NCI-H345 treated with DMSO at 0.1 percent for 48 hours (cell line): Measurements from ENCODE around the gene ZDHHC7.
"Not testable (repeated sequence)": the region's sequence is repeated elsewhere in the genome, so short reads cannot be mapped to it uniquely, and the experiment has no call there.

Experiments
- DNase-seq: peaks from one replicate; lab custom pipeline; 2025; ENCODE audit not compliant: unreplicated experiment; lab: John Stamatoyannopoulos, UW

The ZDHHC7 gene

DNA sequence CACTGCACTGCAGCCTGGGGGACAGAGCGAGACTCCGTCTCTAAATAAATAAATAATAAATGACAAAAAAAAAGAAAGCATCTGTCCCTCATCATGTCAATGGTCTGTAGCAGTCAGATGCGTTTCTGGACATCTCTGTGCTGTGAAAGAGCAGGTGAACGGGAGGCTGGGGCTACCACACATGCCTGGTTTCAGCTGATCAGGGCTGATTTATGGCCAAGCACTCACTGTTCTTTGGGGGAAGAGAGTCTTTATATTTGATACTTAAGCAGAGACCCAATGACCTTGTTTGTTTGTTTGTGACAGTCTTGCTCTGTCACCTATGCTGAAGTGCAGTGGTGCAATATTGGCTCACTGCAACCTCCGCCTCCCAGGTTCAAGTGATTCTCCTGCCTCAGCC, 33.7 kb upstream of the ZDHHC7 start:
- no peak for DNase-seq

GRCh38 chr16:85042606-85043005, 31.3 kb upstream of the ZDHHC7 start:
- no peak for DNase-seq

GRCh38 chr16:85042167-85042526, 30.8 kb upstream of the ZDHHC7 start:
- DNase-seq, result no peak

DNA sequence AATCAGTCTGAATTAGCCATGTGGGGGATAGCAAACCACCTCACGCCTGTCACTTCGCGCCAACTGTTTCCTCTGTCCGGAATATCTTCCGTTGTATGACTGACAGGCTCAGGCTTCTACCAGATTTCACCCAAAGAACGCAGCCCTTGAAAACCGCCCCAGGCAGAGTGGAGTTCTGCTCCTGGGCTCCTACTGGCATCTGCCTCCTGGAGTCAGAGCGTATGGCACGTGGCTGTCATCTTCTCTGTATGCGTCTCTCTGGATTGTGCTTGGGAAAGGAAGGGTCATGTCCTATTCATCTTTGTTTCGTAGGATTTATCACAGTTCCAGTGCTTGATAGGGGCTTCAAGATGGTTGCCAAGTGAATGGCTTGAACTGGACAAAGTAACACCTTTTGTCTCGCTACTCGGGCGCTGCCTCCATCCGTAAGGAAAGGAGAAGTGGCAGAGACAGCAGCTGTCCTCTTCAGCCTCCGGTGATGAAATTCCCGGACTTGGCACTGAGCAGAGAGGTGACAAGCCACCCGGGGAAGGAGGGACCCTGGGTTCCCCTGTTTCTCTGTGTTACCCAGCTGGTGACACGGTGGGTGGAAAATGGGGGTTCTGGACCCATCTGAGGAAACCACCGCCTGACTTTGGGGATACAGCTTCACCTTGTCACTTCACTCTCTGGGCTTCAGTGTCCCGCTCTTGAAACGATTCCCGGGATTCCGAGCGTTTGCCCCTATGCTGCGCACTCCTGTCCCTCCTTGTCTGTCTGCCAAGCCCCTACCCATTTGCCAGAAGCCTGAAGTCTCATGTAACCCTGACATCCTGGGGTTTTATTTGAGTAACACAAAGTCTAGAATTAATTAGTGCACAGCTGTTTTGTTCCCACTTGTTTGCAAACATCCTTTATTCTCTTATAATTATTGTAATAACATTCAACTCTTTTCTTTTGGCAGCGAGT, 30.2 kb upstream of the ZDHHC7 start:
- no peak for DNase-seq

DNA sequence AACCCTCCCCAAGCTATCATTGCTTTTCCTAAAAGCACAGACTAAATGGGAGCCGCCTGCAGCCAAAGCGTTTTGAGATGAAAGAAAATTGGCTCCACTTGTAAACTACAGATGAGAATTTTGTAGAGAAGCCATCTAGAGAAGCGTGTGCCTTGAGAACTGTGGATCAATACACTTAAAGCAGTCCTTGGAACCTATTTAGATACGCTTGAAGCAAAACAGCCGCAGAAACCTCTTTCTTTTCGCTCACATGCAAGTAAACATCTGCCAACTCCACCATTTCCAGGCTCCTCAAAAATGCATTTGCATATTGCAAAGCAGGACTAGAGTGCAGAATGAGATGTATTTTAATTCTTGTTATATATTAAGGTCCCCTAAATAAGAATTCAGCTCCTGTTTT, 29.4 kb upstream of the ZDHHC7 start:
- no peak for DNase-seq

GRCh38 chr16:85037721-85038120, 26.4 kb upstream of the ZDHHC7 start:
- no peak for DNase-seq

DNA sequence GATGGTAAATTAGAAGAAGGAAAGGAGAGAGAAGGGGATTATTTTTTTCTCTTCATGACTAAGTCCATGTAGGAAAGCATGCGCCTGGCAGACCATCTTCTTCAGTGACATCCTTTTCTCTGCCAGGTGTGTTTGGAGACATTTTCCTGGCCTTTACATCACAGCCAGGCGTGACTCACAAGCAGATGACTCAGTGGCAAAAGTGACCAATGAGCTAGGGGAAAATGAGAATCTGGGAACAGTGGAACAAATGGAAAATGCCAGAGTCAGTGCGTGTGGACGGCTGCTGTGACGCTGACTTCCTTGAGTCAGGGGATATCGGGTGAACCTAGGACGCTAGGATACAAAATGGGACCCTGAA, 25.7 kb upstream of the ZDHHC7 start:
- no peak for DNase-seq

DNA sequence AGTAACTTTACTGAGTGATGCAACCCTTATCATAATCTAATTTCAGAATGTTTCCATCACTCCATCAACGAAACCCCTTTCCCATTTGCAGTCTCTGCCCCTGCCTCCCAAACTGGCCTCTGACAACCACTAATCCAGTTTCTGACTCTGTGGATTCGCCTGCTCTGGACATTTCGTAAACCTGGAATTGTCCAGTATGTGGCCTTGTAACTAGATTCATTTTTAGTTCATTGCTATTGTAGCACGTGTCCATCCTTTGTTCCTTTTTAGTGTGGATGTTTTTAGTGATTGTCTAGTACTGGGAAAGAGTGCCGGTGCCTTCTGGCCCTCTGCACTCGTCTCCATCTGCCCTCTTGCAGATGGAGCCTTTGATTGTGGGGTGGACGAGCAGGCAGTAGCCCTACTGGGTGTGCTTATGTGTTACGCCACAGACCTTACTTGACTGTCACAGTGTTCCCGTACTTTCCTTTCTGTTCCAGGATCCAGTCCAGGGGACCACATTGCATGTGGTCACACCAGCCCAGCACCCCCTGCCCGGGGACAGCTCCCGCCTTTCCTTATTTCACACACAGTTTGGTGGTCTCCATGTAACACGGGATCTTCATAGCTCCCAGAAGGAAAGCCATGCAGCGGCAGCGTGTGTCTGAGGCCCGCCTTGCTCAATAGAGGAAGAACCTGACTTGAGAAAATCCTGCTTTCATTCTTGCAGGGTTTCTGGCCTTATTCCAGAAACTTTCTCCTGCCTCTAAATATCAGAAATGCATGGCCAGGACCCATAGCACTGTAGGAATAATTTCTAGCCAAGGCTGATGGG, 25.1 kb upstream of the ZDHHC7 start:
- DNase-seq, result no peak

GRCh38 chr16:85034591-85035433, 23.5 kb upstream of the ZDHHC7 start:
- no peak for DNase-seq

GRCh38 chr16:85033171-85033570, 21.8 kb upstream of the ZDHHC7 start:
- DNase-seq, result no peak

DNA sequence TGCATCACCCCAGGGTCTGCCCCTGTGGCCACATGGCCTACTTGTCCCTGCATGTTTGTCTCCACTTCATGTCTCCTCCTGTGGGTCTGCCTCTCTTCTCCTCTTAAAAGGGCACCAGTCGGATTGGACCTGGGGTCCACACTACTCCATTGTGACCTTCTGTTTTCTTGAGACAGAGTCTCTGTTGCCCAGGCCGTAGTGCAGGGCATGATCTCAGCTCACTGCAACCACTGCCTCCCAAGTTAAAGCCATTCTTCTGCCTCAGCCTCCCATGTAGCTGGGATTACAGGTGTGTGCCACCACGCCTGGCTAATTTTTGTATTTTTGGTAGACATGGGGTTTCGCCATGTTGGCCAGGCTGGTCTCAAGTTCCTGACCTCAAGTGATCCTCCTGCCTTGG, 20.9 kb upstream of the ZDHHC7 start:
- not testable (repeated sequence) for DNase-seq

- DNase-seq, result no peak
These were observed 20.1 kb upstream of the ZDHHC7 start for GRCh38 chr16:85031451-85031850.

DNA sequence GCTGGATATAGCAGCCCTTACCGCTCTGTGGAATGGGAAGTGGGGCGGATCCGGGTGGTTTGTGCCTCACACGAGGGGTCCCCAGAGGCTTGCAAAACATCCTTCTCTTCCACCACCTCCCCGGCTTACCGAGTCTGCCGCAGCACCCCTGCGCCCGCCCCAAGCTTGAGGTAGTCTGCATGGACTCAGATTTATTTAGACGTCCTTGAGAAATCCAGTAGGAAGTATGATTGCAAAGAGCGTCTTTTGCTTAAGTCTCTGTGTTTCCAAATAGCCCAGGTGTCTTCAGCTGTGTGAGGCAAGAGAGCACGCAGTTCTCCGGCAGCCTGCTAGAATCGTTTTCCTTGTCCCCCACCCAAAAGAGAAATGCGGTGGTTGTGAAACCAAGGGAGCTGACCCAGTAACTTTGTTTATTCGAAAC, 18.7 kb upstream of the ZDHHC7 start:
- no peak for DNase-seq

- no peak for DNase-seq
These were observed 18.1 kb upstream of the ZDHHC7 start for GRCh38 chr16:85029408-85029784.

GRCh38 chr16:85028685-85029407, 17.5 kb upstream of the ZDHHC7 start:
- no peak for DNase-seq

DNA sequence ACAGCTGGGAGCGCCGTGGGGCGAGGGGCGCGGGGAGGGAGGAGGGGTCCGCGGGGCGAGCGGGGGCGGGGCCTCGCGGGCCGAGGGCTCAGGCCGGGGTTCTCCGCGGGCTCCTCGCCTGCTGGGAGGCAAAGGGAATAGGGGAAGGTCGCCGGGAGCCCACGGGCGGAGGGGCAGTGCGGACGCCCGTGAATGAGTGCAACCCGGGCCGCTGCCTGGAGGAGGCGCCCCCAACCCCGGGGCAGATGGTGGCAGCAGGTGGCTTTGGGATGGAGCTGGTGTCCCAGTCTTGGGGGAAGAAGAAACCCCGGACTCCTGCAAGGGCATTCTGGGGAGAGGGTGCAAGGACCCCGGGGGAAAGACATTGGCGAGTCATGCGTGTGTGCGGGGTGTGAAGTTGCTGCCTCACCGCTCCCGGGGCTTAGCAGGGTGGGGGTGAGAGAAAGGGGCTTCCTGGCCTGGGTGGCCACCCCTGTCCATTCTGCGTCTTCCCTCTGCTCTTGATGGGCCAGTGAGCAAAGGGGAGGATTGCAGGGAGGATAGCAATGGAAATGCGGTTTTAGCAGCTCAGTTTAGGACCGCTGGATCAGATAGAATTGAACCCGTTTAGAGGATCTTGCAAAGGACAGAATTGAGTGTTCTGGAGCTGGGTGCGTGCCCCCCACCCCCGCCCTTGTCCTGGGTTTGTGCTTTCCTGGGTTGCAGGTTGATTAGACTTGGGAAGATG, 16.8 kb upstream of the ZDHHC7 start:
- DNase-seq, result no peak

GRCh38 chr16:85027349-85027957, 16.1 kb upstream of the ZDHHC7 start, which contains the start of gene KIAA0513:
KIAA0513 (plus strand) TSS chr16:85027795; CDS start chr16:85067072, 39,277 bp downstream.
- DNase-seq, result peak; percentile 49

GRCh38 chr16:85026703-85027102, 15.4 kb upstream of the ZDHHC7 start:
- no peak for DNase-seq
